GM06990 (cell line): Measurements from ENCODE around the gene ABCA4.

ENCODE experiments used
- DNase-seq: peaks from one replicate; pipeline ENCODE4 v3.0.0-alpha.2; 2011; ENCODE audit not compliant: insufficient read length; ENCODE audit errors: extremely low read depth
- H3K27me3 ChIP-seq: replicated peaks from 2 replicates; pipeline ENCODE4 v1.6.0; 2011; ENCODE audit warnings: low read length; ENCODE audit not compliant: control insufficient read depth, insufficient read depth
- H3K36me3 ChIP-seq: 2 replicates; pipeline ENCODE4 v1.5.1; 2011; ENCODE audit warnings: low read length; ENCODE audit not compliant: control insufficient read depth, insufficient read depth
- H3K4me3 ChIP-seq: replicated peaks from 2 replicates; pipeline ENCODE4 v1.5.1; 2011; ENCODE audit warnings: low read depth, mild to moderate bottlenecking, control low read depth, low read length
- TF ChIP-seq, protein P1 (sequence below): IDR thresholded peaks from 2 replicates; pipeline ENCODE4 v1.5.1; 2011; ENCODE audit warnings: low read length, control low read depth, mild to moderate bottlenecking, inconsistent platforms; ENCODE audit not compliant: insufficient read depth, poor library complexity, severe bottlenecking

ABCA4 gene

DNA sequence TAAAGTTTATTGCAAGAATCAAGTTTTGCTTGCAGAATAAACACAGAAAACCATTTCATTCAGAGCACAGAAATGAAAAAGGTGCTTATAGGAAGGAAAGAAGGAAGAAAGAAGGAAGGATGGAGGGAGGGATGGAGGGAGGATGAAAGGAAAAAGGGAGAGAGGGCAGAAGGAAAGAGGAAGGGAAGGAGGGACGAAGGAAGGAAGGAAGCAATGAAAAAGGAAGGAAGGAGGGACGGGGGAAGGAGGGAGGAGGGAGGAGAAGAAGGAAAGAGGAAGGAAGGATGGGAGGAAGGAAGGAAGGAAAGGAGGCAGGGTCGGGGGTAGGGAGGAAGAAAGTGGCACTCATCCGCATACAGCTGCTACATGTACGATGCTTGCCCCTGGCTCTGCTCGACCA lies 106.9 kb downstream of the ABCA4 start:
- no peaks in the 10 kb centered on the region for H3K36me3 ChIP-seq
- H3K27me3 ChIP-seq = peaks cover 2% of the 10 kb centered on the region
- DNase-seq = no peak
- TF ChIP-seq, protein P1, sequence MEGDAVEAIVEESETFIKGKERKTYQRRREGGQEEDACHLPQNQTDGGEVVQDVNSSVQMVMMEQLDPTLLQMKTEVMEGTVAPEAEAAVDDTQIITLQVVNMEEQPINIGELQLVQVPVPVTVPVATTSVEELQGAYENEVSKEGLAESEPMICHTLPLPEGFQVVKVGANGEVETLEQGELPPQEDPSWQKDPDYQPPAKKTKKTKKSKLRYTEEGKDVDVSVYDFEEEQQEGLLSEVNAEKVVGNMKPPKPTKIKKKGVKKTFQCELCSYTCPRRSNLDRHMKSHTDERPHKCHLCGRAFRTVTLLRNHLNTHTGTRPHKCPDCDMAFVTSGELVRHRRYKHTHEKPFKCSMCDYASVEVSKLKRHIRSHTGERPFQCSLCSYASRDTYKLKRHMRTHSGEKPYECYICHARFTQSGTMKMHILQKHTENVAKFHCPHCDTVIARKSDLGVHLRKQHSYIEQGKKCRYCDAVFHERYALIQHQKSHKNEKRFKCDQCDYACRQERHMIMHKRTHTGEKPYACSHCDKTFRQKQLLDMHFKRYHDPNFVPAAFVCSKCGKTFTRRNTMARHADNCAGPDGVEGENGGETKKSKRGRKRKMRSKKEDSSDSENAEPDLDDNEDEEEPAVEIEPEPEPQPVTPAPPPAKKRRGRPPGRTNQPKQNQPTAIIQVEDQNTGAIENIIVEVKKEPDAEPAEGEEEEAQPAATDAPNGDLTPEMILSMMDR = no peak
- no peak overlapping the region for H3K4me3 ChIP-seq

DNA sequence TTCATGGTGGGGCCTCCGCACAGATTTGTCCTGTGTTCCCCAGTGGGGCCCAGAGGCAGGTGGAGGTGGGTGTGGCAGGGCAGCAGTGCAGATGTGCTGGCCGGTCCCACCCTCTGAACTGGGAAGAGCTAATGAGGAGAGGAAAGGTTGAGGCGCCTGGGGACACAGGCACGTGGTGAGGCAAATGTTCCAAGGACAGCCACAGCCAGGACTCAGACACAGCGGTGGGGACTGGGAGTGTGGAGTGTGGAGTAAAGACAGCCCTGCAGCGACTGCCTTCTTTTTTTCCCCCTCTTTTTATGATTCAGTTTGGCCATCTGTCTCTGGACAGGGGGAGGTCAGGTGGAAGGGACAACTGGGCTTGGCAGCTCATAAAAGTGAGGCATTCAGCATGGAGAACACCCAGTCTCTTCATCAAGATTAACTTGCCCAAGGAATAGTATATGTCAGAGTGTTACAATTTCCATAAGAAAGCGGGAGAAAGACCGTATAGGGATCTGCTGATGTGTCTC lies 107.5 kb downstream of the ABCA4 start:
- Histone ChIP-seq H3K36me3 (no peaks in the 10 kb centered on the region), H3K27me3 (peaks cover 2% of the 10 kb centered on the region), H3K4me3 (no peak overlapping the region)
- DNase-seq = no peak
- TF ChIP-seq, protein P1 = no peak

DNA sequence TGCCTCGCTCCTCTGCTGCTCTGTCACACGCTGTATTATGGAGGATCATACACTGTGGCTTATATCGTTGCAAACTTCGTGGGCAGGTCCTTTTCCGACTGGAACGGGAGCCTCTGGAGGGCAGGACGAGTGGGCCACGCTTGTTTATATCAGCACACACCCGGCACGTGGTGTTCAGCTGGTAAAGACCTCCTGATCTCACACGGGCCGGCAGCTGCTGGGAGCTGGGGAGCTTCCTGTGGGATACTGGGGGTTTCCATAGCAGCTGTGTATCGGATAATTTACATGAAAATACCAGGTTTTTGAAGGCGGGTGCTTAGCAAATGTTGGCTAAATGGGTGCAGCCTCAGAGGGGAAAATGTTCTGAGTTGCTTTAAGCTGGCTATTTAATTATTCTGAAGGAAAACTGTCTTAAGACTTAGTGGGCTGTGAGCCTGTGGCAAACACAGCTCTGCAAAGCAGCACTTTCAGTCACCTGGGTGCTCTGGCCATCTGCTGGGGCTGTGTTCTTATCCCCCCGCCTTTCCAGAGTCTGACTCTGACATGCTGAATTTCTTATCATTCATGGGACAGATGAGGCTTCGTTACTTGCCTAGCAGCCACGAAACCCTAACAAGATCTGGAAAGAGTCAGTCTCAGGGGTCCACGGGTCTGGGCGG lies 108.1 kb downstream of the ABCA4 start:
- peaks cover 2% of the 10 kb centered on the region for H3K27me3 ChIP-seq
- H3K36me3 ChIP-seq = no peaks in the 10 kb centered on the region
- DNase-seq = no peak
- TF ChIP-seq, protein P1 = no peak
- no peak overlapping the region for H3K4me3 ChIP-seq

DNA sequence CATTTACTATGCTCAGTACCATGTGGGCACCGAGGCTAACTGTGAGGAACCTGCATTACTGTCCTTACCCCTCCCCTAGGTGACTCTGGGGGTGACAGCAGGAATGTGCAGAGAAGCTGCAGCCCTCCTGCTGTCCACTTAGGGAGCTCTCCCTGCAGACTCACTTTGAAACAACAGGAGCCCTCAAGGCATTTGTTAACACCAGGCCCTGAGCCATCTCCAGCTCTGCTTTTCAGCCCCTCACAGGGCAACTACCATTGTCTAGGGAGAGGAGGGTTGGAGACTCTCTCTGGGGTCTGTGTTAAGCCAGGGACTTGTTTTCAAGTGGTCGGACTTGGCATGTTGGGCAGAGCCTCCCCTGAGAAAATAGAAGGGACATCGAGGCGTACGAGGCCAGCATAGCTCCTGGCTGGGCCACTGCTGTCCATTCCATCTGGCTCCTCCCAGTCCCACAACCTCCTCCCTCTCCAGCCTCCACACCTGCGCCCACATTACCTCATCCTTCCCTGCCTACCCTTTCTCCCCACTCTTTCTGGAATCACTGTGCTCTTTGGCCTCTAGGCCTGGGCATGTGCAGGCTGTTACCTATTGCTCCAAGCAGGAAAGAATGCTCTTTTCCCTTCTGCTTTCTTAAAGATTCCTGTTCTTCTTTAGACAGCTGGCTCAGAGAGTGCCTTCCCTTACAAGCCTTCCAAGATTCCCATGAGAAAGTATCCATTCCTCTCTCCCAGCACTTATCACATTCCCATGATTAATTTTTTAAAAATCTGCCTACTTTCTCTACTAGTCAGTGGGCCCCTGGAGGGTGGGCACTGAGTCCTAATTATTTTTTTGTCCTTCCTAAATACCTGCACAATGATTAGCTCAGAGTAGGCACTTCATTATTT lies 109.0 kb downstream of the ABCA4 start:
- Histone ChIP-seq H3K36me3 (no peaks in the 10 kb centered on the region), H3K4me3 (no peak overlapping the region), H3K27me3 (peaks cover 2% of the 10 kb centered on the region)
- TF ChIP-seq, protein P1 = no peak
- DNase-seq = no peak

DNA sequence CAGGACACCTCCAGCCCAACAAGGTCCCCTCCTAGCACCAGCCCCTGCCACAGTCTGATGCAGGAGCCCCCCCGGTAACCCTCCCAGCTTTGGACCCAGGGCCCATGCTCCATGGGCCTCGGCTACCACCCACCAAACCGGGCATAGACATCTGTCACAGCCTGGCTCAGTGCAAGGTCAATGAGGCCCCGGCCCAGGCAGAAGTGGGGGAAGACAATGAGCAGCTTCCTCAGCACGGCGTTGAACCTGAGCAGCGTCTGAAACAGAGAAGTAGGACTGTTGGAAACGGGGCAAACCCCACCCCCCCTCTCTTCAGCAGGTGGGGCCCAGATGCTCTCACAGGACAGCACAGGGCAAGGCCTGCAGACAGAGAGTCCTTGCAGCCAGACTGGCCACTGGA lies 109.8 kb downstream of the ABCA4 start:
- Histone ChIP-seq H3K4me3 (no peak overlapping the region), H3K27me3 (peaks cover 2% of the 10 kb centered on the region), H3K36me3 (no peaks in the 10 kb centered on the region)
- TF ChIP-seq, protein P1 = no peak
- no peak for DNase-seq
